HG03460 (cell line): Measurements from ENCODE around the gene OTOP3.
"Not testable (repeated sequence)": the region's sequence is repeated elsewhere in the genome, so short reads cannot be mapped to it uniquely, and the experiment has no call there.

Experiments
- ATAC-seq: cut with Tn5 transposase; IDR thresholded peaks from one replicate; pipeline ENCODE4 v1.9.1; 2021; ENCODE audit not compliant: unreplicated experiment

OTOP3 gene

GRCh38 chr17:74960570-74961342, 25.1 kb downstream of the OTOP3 start:
- no peak for ATAC-seq

- ATAC-seq, result no peak
These were observed 26.1 kb downstream of the OTOP3 start for GRCh38 chr17:74961657-74962350.

- no peak for ATAC-seq
These were observed 27.1 kb downstream of the OTOP3 start for GRCh38 chr17:74962622-74963394.

- no peak for ATAC-seq
These were observed 28.0 kb downstream of the OTOP3 start for GRCh38 chr17:74963656-74964055.

- ATAC-seq, result no peak
These were observed 28.6 kb downstream of the OTOP3 start for GRCh38 chr17:74964246-74964761.

GRCh38 chr17:74964988-74965622, 29.4 kb downstream of the OTOP3 start:
- no peak for ATAC-seq

- ATAC-seq, result no peak
These were observed 32.7 kb downstream of the OTOP3 start for GRCh38 chr17:74968361-74968780.

- ATAC-seq, result not testable (repeated sequence)
These were observed 33.8 kb downstream of the OTOP3 start for GRCh38 chr17:74969501-74969900.

GRCh38 chr17:74970395-74970794, 34.7 kb downstream of the OTOP3 start:
- ATAC-seq, result no peak

GRCh38 chr17:74971069-74971841, 35.6 kb downstream of the OTOP3 start:
- ATAC-seq, result no peak

- no peak for ATAC-seq
These were observed 36.1 kb downstream of the OTOP3 start for GRCh38 chr17:74971842-74972106.

GRCh38 chr17:74972107-74972972, 36.6 kb downstream of the OTOP3 start, which contains the start of gene HID1:
TSS of gene HID1 (minus strand) at chr17:74972759. CDS start at chr17:74972656, 103 bp downstream.
- ATAC-seq, result no peak

GRCh38 chr17:74972973-74973328, 37.3 kb downstream of the OTOP3 start:
- no peak for ATAC-seq

- ATAC-seq, result no peak
These were observed 40.2 kb downstream of the OTOP3 start for GRCh38 chr17:74975943-74976342.

- no peak for ATAC-seq
These were observed 42.1 kb downstream of the OTOP3 start for GRCh38 chr17:74977802-74978201.

- ATAC-seq, result no peak
These were observed 42.5 kb downstream of the OTOP3 start for GRCh38 chr17:74978240-74978639.

GRCh38 chr17:74979408-74980146, 43.9 kb downstream of the OTOP3 start:
- no peak for ATAC-seq

- no peak for ATAC-seq
These were observed 45.8 kb downstream of the OTOP3 start for GRCh38 chr17:74981318-74981978.
